A549 (cell line): ENCODE results near the gene SH3PXD2A. TPM values are rescaled to one million over a fixed set of nuclear protein-coding genes. Genes with fewer than 3 reads are reported as not detected.
A peak's percentile ranks its signal among the peaks of the same experiment; 100 is the strongest.

Experiments used
- BHLHE40 ChIP-seq: IDR thresholded peaks from 2 replicates; pipeline ENCODE4 v1.6.1; 2012; ENCODE audit warnings: low read depth, low read length, inconsistent platforms
- CBX2 ChIP-seq: fragments of 200-600 bp; sonication (generic); IDR thresholded peaks from 2 replicates; pipeline ENCODE4 v1.6.1; 2016; ENCODE audit warnings: low read depth, mild to moderate bottlenecking, borderline replicate concordance
- CBX8 ChIP-seq: fragments of 200-600 bp; sonication (generic); IDR thresholded peaks from 2 replicates; pipeline ENCODE4 v1.6.1; 2016
- CEBPB ChIP-seq, 2 experiments: fragments of >200 bp in 1 of 2; sonication (Bioruptor Twin) in 1 of 2; formaldehyde crosslinking in 1 of 2; IDR thresholded peaks; 2 replicates each; pipeline ENCODE4 v1.6.1; 2012 to 2016
- CHD2 ChIP-seq: fragments of 150-350 bp; IDR thresholded peaks from 2 replicates; pipeline ENCODE4 v1.6.1; 2014; ENCODE audit warnings: low read length; ENCODE audit not compliant: partially characterized antibody
- CHD4 ChIP-seq: fragments of 200-600 bp; sonication (generic); IDR thresholded peaks from 2 replicates; pipeline ENCODE4 v1.6.1; 2016; ENCODE audit warnings: antibody characterized with exemption, mild to moderate bottlenecking, borderline replicate concordance
- E2F6 ChIP-seq: IDR thresholded peaks from 2 replicates; pipeline ENCODE4 v1.6.1; 2012; ENCODE audit warnings: low read depth, borderline replicate concordance
- EHF ChIP-seq: fragments of 250-450 bp; sonication (Bioruptor Pico); IDR thresholded peaks from 2 replicates; pipeline ENCODE4 v1.5.0; 2020; ENCODE audit warnings: mild to moderate bottlenecking
- EHMT2 ChIP-seq: fragments of 200-600 bp; sonication (generic); IDR thresholded peaks from 2 replicates; pipeline ENCODE4 v1.6.1; 2016; ENCODE audit warnings: antibody characterized with exemption, low read depth, mild to moderate bottlenecking, moderate library complexity
- ESRRA ChIP-seq: fragments of 150-350 bp; IDR thresholded peaks from 2 replicates; pipeline ENCODE4 v1.6.1; 2014; ENCODE audit warnings: mild to moderate bottlenecking, low read length, borderline replicate concordance
- FOSL2 ChIP-seq, 2 experiments: fragments of 450-650 bp in 1 of 2; fragments of >200 bp in 1 of 2; sonication (Bioruptor Twin) in 1 of 2; formaldehyde crosslinking; IDR thresholded peaks; 2 replicates each; pipeline versions ENCODE4 v1.5.0 to v1.6.1; 2016 to 2020; ENCODE audit warnings: mild to moderate bottlenecking in 1 of 2, moderate library complexity in 1 of 2
- HES2 ChIP-seq: fragments of >200 bp; sonication (Bioruptor Twin); formaldehyde crosslinking; IDR thresholded peaks from 2 replicates; pipeline ENCODE4 v1.6.1; 2016
- HMGXB4 ChIP-seq: fragments of 250-450 bp; sonication (Bioruptor Pico); IDR thresholded peaks from 2 replicates; pipeline ENCODE4 v1.5.0; 2021; ENCODE audit warnings: mild to moderate bottlenecking, moderate library complexity, borderline replicate concordance
- HOXA7 ChIP-seq: fragments of 250-450 bp; sonication (Bioruptor Pico); IDR thresholded peaks from 2 replicates; pipeline ENCODE4 v1.5.0; 2020; ENCODE audit warnings: mild to moderate bottlenecking, moderate library complexity
- HOXB5 ChIP-seq: fragments of 250-450 bp; sonication (Bioruptor Pico); IDR thresholded peaks from 2 replicates; pipeline ENCODE4 v1.5.0; 2020; ENCODE audit warnings: mild to moderate bottlenecking, moderate library complexity
- JUN ChIP-seq, 2 experiments: fragments of >200 bp; sonication (Bioruptor Twin); formaldehyde crosslinking; IDR thresholded peaks; 2 replicates in 1 of 2; 3 replicates in 1 of 2; pipeline ENCODE4 v1.6.1; 2016 to 2017
- JUNB ChIP-seq: fragments of >200 bp; sonication (Bioruptor Twin); formaldehyde crosslinking; IDR thresholded peaks from 2 replicates; pipeline ENCODE4 v1.6.1; 2016
- MAFK ChIP-seq: fragments of 450-650 bp; IDR thresholded peaks from 2 replicates; pipeline ENCODE4 v1.6.1; 2014; ENCODE audit not compliant: partially characterized antibody
- MAX ChIP-seq: IDR thresholded peaks from 2 replicates; pipeline ENCODE4 v1.6.1; 2012
- MAZ ChIP-seq: fragments of 150-350 bp; IDR thresholded peaks from 2 replicates; pipeline ENCODE4 v1.6.1; 2014; ENCODE audit warnings: antibody characterized with exemption, low read depth, low read length, borderline replicate concordance
- MYC ChIP-seq: IDR thresholded peaks from 2 replicates; pipeline ENCODE4 v1.6.1; 2012; ENCODE audit warnings: mild to moderate bottlenecking, inconsistent platforms, low read length, improper control_type of control experiment, borderline replicate concordance
- NPAS2 ChIP-seq: fragments of 250-450 bp; sonication (Bioruptor Pico); IDR thresholded peaks from 2 replicates; pipeline ENCODE4 v1.8.0; 2022; ENCODE audit warnings: mild to moderate bottlenecking, moderate library complexity, borderline replicate concordance
- PBX3 ChIP-seq: IDR thresholded peaks from 2 replicates; pipeline ENCODE4 v1.6.1; 2012
- PHF8 ChIP-seq: fragments of 200-600 bp; sonication (generic); IDR thresholded peaks from 2 replicates; pipeline ENCODE4 v1.6.1; 2016; ENCODE audit warnings: low read depth, mild to moderate bottlenecking, antibody characterized with exemption, moderate library complexity, borderline replicate concordance
- POLR2A ChIP-seq: IDR thresholded peaks from 2 replicates; pipeline ENCODE4 v1.6.1; 2012; ENCODE audit warnings: mild to moderate bottlenecking, low read length
- POLR2AphosphoS2 ChIP-seq: conservative IDR thresholded peaks from 2 replicates; pipeline ENCODE4 v1.6.1; 2012; ENCODE audit warnings: low read length, improper control_type of control experiment, inconsistent platforms
- RAD21 ChIP-seq, 2 experiments: fragments of >200 bp in 1 of 2; sonication (Bioruptor Twin) in 1 of 2; formaldehyde crosslinking in 1 of 2; IDR thresholded peaks in 1 of 2; conservative IDR thresholded peaks in 1 of 2; 2 replicates in 1 of 2; 3 replicates in 1 of 2; pipeline ENCODE4 v1.6.1; 2012 to 2018; ENCODE audit warnings: inconsistent platforms in 1 of 2
- REST ChIP-seq: fragments of 200-600 bp; sonication (generic); IDR thresholded peaks from 2 replicates; pipeline ENCODE4 v1.6.1; 2016; ENCODE audit warnings: antibody characterized with exemption, mild to moderate bottlenecking, moderate library complexity
- RFX5 ChIP-seq: fragments of 450-650 bp; IDR thresholded peaks from 2 replicates; pipeline ENCODE4 v1.7.1; 2014; ENCODE audit warnings: antibody characterized with exemption, mild to moderate bottlenecking, moderate library complexity
- SMC3 ChIP-seq: fragments of >200 bp; sonication (Bioruptor Twin); formaldehyde crosslinking; IDR thresholded peaks from 3 replicates; pipeline ENCODE4 v1.6.1; 2018; ENCODE audit warnings: inconsistent platforms
- SREBF2 ChIP-seq: fragments of 450-650 bp; IDR thresholded peaks from 2 replicates; pipeline ENCODE4 v1.6.1; 2014; ENCODE audit warnings: mild to moderate bottlenecking, moderate library complexity
- TFCP2L1 ChIP-seq: fragments of 250-450 bp; sonication (Bioruptor Pico); IDR thresholded peaks from 2 replicates; pipeline ENCODE4 v1.5.0; 2021; ENCODE audit warnings: mild to moderate bottlenecking
- ZC3H11A ChIP-seq: fragments of 450-650 bp; IDR thresholded peaks from 2 replicates; pipeline ENCODE4 v1.6.1; 2014; ENCODE audit warnings: antibody characterized with exemption, mild to moderate bottlenecking
- ZFP36 ChIP-seq: fragments of 450-650 bp; IDR thresholded peaks from 2 replicates; pipeline ENCODE4 v1.6.1; 2014; ENCODE audit warnings: borderline replicate concordance; ENCODE audit not compliant: partially characterized antibody
- ZSCAN20 ChIP-seq: fragments of 250-450 bp; sonication (Bioruptor Pico); IDR thresholded peaks from 2 replicates; pipeline ENCODE4 v1.8.0; 2022; ENCODE audit warnings: mild to moderate bottlenecking, moderate library complexity
- polyA plus RNA-seq, 4 experiments: library from polyadenylated mRNA; depleted of rRNA in 3 of 4; stranded (reverse); fragments of >200 nt; fragmentation: RNase III in 1 of 4; extraction: RNeasy Plus Mini Kit Qiagen cat#74134 plus additional on column Dnase treatment in 1 of 4; gene quantifications; 2 replicates in 3 of 4; 3 replicates in 1 of 4; pipeline ENCODE4 v1.2.3, GENCODE V29; 2011 to 2017

SH3PXD2A gene
- polyA plus RNA-seq, 2 of the 4 experiments (the other 2 are of a cell fraction) = 2.4 to 3.9 TPM

GRCh38 chr10:103696411-103697145 is 158.8 kb downstream of the SH3PXD2A start (continued):
- TF ChIP-seq JUN (IDR thresholded peaks at IDR 0.05) (peak in 1 of 2 experiments; percentile 63; a peak in 2 of 5 replicates), BHLHE40 (no peak), CHD4 (no peak), PBX3 (no peak), E2F6 (peak; percentile 8; the same call in 1 of the 2 replicates), MAX (no peak; the same call in 1 of the 2 replicates), RAD21 (conservative IDR thresholded peaks at IDR 0.05 in 1 of 2, IDR thresholded peaks at IDR 0.05 in 1 of 2) (peak; percentile 15 to 18; a peak in 1 of 5 replicates), ZFP36 (no peak), POLR2AphosphoS2 (no peak), HES2 (no peak), ZSCAN20 (no peak), MAZ (peak; percentile 65; the same call in 1 of the 2 replicates), SREBF2 (no peak), REST (no peak), CHD2 (no peak), CBX8 (no peak), MYC (no peak), PHF8 (no peak), SMC3 (no peak), MAFK (peak; percentile 43), RFX5 (no peak), ESRRA (no peak), CBX2 (no peak), FOSL2 (IDR thresholded peaks at IDR 0.05) (no peak), FOSL2 (CRISPR knock-in tag; IDR thresholded peaks at IDR 0.05) (peak; percentile 77), NPAS2 (CRISPR knock-in tag) (no peak), JUNB (no peak), HOXB5 (CRISPR knock-in tag) (no peak), ZC3H11A (no peak), HMGXB4 (no peak), CEBPB (IDR thresholded peaks at IDR 0.05) (peak in 1 of 2 experiments; percentile 76; a peak in 2 of 4 replicates), EHMT2 (no peak), EHF (CRISPR knock-in tag) (no peak), POLR2A (no peak), HOXA7 (CRISPR knock-in tag) (no peak), TFCP2L1 (CRISPR knock-in tag) (no peak)
